ENCODE data around the gene OLFML2B.

DNA sequence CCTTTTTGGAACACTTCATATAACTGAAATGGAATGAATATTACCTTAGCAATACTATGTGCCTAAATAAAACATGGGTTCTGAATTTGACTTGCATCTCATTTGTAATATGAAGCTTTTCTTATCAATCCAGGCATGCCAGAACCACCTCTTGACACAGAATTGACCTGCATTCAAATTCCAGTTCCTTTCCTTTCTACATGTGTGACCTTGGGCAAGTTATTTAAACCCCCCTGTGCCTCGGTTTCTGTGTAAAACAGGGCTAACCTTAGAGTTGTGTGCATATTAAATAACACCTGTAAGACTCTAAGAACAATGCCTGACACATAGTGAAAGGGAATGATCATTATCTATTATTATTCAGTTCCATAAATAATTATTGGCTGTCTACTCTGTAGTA, 43.8 kb upstream of the OLFML2B start:
- TF ChIP-seq, protein P1, sequence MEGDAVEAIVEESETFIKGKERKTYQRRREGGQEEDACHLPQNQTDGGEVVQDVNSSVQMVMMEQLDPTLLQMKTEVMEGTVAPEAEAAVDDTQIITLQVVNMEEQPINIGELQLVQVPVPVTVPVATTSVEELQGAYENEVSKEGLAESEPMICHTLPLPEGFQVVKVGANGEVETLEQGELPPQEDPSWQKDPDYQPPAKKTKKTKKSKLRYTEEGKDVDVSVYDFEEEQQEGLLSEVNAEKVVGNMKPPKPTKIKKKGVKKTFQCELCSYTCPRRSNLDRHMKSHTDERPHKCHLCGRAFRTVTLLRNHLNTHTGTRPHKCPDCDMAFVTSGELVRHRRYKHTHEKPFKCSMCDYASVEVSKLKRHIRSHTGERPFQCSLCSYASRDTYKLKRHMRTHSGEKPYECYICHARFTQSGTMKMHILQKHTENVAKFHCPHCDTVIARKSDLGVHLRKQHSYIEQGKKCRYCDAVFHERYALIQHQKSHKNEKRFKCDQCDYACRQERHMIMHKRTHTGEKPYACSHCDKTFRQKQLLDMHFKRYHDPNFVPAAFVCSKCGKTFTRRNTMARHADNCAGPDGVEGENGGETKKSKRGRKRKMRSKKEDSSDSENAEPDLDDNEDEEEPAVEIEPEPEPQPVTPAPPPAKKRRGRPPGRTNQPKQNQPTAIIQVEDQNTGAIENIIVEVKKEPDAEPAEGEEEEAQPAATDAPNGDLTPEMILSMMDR (conservative IDR thresholded peaks at IDR 0.05; ENCODE audit: low read depth, low read length): no peak
- TF ChIP-seq MXI1 (IDR thresholded peaks at IDR 0.05; ENCODE audit: borderline replicate concordance, low read depth, low read length) (no peak), POLR2A (IDR thresholded peaks at IDR 0.05; ENCODE audit: low read depth, low read length) (no peak), SMC3 (IDR thresholded peaks at IDR 0.05; ENCODE audit: low read depth, low read length) (no peak), BHLHE40 (IDR thresholded peaks at IDR 0.05; ENCODE audit: low read depth, low read length) (no peak), MAZ (IDR thresholded peaks at IDR 0.05; ENCODE audit: borderline replicate concordance, low read depth, low read length) (no peak), MAFK (IDR thresholded peaks at IDR 0.05; ENCODE audit: low read depth, low read length) (no peak)

All from IMR-90 (cell line).